Measurements from ENCODE around the gene LATS1.

DNA sequence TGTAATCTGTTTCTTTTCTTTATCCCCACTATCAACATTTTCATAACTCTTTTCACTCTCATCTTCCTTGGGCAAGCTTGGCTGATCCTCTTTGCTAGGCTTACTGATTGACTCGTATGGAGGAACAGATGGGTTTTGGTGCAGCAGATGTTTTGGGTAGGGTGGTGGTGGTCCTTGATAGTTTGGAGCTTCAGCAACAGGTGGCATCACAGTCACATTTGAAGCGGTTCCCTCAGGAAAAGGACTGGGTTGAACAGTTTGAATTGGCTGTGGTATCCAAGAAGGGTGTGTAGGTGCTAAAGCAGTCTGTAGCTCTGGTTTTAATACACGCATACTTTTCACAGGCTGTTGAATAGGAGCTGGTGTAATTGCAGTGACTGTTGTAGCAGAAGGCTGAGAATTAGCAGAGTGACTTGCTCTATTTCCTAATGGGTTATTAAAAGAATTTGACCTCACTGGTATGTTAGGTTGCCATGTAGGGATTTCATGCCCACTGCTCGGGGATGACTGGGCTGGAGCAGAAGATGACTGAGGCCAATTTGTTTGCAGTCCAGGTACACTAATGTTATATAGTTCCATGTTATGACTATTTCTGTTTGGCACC lies 34.5 kb downstream of the LATS1 start:
- TF ChIP-seq, protein P1, sequence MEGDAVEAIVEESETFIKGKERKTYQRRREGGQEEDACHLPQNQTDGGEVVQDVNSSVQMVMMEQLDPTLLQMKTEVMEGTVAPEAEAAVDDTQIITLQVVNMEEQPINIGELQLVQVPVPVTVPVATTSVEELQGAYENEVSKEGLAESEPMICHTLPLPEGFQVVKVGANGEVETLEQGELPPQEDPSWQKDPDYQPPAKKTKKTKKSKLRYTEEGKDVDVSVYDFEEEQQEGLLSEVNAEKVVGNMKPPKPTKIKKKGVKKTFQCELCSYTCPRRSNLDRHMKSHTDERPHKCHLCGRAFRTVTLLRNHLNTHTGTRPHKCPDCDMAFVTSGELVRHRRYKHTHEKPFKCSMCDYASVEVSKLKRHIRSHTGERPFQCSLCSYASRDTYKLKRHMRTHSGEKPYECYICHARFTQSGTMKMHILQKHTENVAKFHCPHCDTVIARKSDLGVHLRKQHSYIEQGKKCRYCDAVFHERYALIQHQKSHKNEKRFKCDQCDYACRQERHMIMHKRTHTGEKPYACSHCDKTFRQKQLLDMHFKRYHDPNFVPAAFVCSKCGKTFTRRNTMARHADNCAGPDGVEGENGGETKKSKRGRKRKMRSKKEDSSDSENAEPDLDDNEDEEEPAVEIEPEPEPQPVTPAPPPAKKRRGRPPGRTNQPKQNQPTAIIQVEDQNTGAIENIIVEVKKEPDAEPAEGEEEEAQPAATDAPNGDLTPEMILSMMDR (IDR thresholded peaks at IDR 0.05) = no peak
- TF ChIP-seq GABPA (IDR thresholded peaks at IDR 0.05; ENCODE audit: low read depth) (no peak), RCOR1 (IDR thresholded peaks at IDR 0.05; ENCODE audit: low read length) (no peak), MAX (IDR thresholded peaks at IDR 0.05; ENCODE audit: low read depth) (no peak), MEF2A (IDR thresholded peaks at IDR 0.05; ENCODE audit: borderline replicate concordance, low read depth) (no peak), ELF1 (IDR thresholded peaks at IDR 0.05) (no peak), TAF1 (IDR thresholded peaks at IDR 0.05; ENCODE audit: borderline replicate concordance, low read depth, low read length) (no peak), EP300 (IDR thresholded peaks at IDR 0.05; ENCODE audit: borderline replicate concordance in 1 of 2, low read depth in 1 of 2, low read length in 1 of 2) (no peak), NRF1 (IDR thresholded peaks at IDR 0.05; ENCODE audit: low read depth, low read length) (no peak), IRF3 (IDR thresholded peaks at IDR 0.05; ENCODE audit: low read depth, low read length) (no peak)
- TF ChIP-seq, protein P2, sequence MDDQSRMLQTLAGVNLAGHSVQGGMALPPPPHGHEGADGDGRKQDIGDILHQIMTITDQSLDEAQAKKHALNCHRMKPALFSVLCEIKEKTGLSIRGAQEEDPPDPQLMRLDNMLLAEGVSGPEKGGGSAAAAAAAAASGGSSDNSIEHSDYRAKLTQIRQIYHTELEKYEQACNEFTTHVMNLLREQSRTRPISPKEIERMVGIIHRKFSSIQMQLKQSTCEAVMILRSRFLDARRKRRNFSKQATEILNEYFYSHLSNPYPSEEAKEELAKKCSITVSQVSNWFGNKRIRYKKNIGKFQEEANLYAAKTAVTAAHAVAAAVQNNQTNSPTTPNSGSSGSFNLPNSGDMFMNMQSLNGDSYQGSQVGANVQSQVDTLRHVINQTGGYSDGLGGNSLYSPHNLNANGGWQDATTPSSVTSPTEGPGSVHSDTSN (IDR thresholded peaks at IDR 0.05) = no peak

Data from SK-N-SH (cell line).